MM.1S (cell line): ENCODE results near the gene ACIN1.

Source experiments
- EZH2 ChIP-seq: fragments of 300-600 bp; sonication (generic); optimal IDR thresholded peaks from 2 replicates; pipeline ENCODE3; 2017; ENCODE audit warnings: low read depth, mild to moderate bottlenecking, antibody characterized with exemption, low read length, mixed read lengths
- EZH2phosphoT487 ChIP-seq: fragments of 300-600 bp; sonication (generic); IDR thresholded peaks from 2 replicates; pipeline ENCODE4 v1.6.1; 2018; ENCODE audit warnings: antibody characterized with exemption, low read length
- TF ChIP-seq, protein P1 (sequence below): fragments of 300-600 bp; sonication (generic); IDR thresholded peaks from 2 replicates; pipeline ENCODE4 v1.5.1; 2016; ENCODE audit warnings: antibody characterized with exemption, low read length, mixed read lengths

DNA sequence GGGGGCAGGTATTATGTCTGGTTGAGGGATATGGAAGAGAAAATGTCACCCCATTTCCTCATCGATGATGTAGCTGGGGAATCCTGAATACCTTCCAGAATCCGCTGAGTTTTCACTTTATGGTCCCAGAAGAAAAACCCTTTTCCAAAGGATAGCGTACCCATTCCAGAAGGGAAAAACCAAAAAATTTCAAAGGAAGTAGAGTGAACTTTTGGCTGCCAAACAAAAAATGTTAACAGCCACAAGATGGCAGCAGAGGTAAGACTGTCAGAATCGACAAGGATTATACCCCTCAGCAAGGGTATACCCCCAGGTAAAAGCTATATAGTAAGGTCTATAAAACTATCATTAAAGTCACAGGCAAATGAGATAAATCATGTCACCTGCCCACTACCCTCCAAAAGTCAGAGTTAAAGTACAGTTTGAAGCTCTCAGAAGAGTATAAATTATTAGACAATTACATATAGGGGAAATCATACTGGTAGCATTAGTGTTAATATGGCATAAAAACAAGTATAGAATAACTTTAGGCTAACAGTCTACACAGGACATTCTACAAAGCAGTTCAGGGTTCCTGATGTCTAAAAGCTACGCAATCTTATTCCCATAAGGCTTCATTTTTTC lies 18.0 kb downstream of the ACIN1 start:
- TF ChIP-seq EZH2phosphoT487 (no peak), EZH2 (no peak)
- TF ChIP-seq, protein P1, sequence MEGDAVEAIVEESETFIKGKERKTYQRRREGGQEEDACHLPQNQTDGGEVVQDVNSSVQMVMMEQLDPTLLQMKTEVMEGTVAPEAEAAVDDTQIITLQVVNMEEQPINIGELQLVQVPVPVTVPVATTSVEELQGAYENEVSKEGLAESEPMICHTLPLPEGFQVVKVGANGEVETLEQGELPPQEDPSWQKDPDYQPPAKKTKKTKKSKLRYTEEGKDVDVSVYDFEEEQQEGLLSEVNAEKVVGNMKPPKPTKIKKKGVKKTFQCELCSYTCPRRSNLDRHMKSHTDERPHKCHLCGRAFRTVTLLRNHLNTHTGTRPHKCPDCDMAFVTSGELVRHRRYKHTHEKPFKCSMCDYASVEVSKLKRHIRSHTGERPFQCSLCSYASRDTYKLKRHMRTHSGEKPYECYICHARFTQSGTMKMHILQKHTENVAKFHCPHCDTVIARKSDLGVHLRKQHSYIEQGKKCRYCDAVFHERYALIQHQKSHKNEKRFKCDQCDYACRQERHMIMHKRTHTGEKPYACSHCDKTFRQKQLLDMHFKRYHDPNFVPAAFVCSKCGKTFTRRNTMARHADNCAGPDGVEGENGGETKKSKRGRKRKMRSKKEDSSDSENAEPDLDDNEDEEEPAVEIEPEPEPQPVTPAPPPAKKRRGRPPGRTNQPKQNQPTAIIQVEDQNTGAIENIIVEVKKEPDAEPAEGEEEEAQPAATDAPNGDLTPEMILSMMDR = peak; percentile 42
